A673 (cell line): ENCODE results near the gene TM4SF1. TPM values are rescaled to one million over a fixed set of nuclear protein-coding genes. Genes with fewer than 3 reads are reported as not detected.

Source experiments
- Bru-seq: library from RNA; stranded (reverse); fragments of 400-500 nt; gene quantifications from one replicate; lab custom pipeline; 2021; lab: Mats Ljungman, UMichigan
- BruChase-seq, 2 experiments: library from RNA; stranded (reverse); fragments of 400-500 nt; gene quantifications; one replicate each; lab custom pipeline; 2021; lab: Mats Ljungman, UMichigan
- BruUV-seq: library from RNA; stranded (reverse); fragments of 400-500 nt; replicated peaks from 2 replicates; lab custom pipeline; 2021; lab: Mats Ljungman, UMichigan
- CTCF ChIA-PET: fragments of 300-600 bp; sonication (Branson Sonifier 250); formaldehyde crosslinking; loops from one replicate; lab custom pipeline; 2022; ENCODE audit warnings: antibody characterized with exemption; lab: Charles Lee
- POLR2A ChIA-PET: fragments of 300-600 bp; sonication (Branson Sonifier 250); formaldehyde crosslinking; loops from one replicate; lab custom pipeline; 2022; ENCODE audit warnings: antibody characterized with exemption; ENCODE audit not compliant: low non-redundant PET; lab: Charles Lee
- DNase-seq: peaks from one replicate; pipeline ENCODE4 v3.0.0-alpha.2; 2015; ENCODE audit warnings: low spot score
- H3K27ac ChIP-seq: fragments of 200-600 bp; sonication (generic); 2 replicates; pipeline ENCODE4 v1.5.1; 2016; ENCODE audit warnings: mixed run types, low read depth, mild to moderate bottlenecking, mixed read lengths, antibody characterized with exemption, low read length; ENCODE audit not compliant: poor library complexity, severe bottlenecking
- H3K27me3 ChIP-seq: fragments of 200-600 bp; sonication (generic); replicated peaks from 2 replicates; pipeline ENCODE4 v1.6.1; 2017; ENCODE audit warnings: mixed run types, low read depth, mild to moderate bottlenecking, mixed read lengths, antibody characterized with exemption, low read length; ENCODE audit not compliant: insufficient read depth, poor library complexity
- H3K36me3 ChIP-seq: fragments of 200-600 bp; sonication (generic); 2 replicates; pipeline ENCODE4 v1.6.1; 2016; ENCODE audit warnings: mixed run types, mild to moderate bottlenecking, mixed read lengths, antibody characterized with exemption, low read length; ENCODE audit not compliant: insufficient read depth, poor library complexity, severe bottlenecking
- H3K4me1 ChIP-seq: fragments of 200-600 bp; sonication (generic); 2 replicates; pipeline ENCODE4 v1.6.1; 2017; ENCODE audit warnings: mixed run types, mild to moderate bottlenecking, mixed read lengths, antibody characterized with exemption, low read length; ENCODE audit not compliant: insufficient read depth, poor library complexity, severe bottlenecking
- H3K4me3 ChIP-seq: fragments of 200-600 bp; sonication (generic); 2 replicates; pipeline ENCODE4 v1.5.1; 2016; ENCODE audit warnings: low read depth, mixed run types, mild to moderate bottlenecking, mixed read lengths, low read length; ENCODE audit not compliant: poor library complexity, severe bottlenecking
- H3K9me3 ChIP-seq: fragments of 200-600 bp; sonication (generic); 2 replicates; pipeline ENCODE4 v1.6.1; 2016; ENCODE audit warnings: mixed run types, low read depth, mild to moderate bottlenecking, mixed read lengths, antibody characterized with exemption, low read length; ENCODE audit not compliant: poor library complexity, severe bottlenecking
- CTCF ChIP-seq: fragments of 300-800, 200-600 bp; sonication (generic); conservative IDR thresholded peaks from 2 replicates; pipeline ENCODE4 v1.5.1; 2017; ENCODE audit warnings: low read depth, mild to moderate bottlenecking, antibody characterized with exemption, low read length, moderate library complexity, mixed read lengths
- EZH2 ChIP-seq: fragments of 200-600 bp; sonication (generic); IDR thresholded peaks from 2 replicates; pipeline ENCODE4 v1.6.1; 2017; ENCODE audit warnings: borderline replicate concordance, low read depth, mild to moderate bottlenecking, mixed read lengths, antibody characterized with exemption, low read length; ENCODE audit not compliant: poor library complexity, severe bottlenecking
- intact Hi-C: fragments of 100-400 bp; cut with micrococcal nuclease; formaldehyde crosslinking; loops from one replicate; pipeline ENCODE4 v1.10.0; 2022; ENCODE audit not compliant: unreplicated experiment
- long read RNA-seq: library from polyadenylated mRNA; stranded (forward); transcript quantifications from one replicate; pipeline ENCODE4 v2.0.0, GENCODE V29; 2022
- total RNA-seq: library from RNA; stranded (reverse); gene quantifications from 2 replicates; pipeline ENCODE4 v1.2.3, GENCODE V29; 2021

TM4SF1 gene
- total RNA-seq (0.28 TPM in 1 of 2 replicates, not detected in the other), Bru-seq, nascent RNA (not detected), BruChase-seq, experiment 1, labeled RNA remaining after a 2-hour chase (percentile 16 among the genes with signal in this experiment), BruChase-seq, experiment 2, labeled RNA remaining after a 6-hour chase (percentile 15 among the genes with signal in this experiment)
- long read RNA-seq, result 0 reads

GRCh38 chr3:149377408-149378364 is at the start of gene TM4SF1:
TSS of gene TM4SF1 (minus strand) at chr3:149377649. CDS start at chr3:149377547, 102 bp downstream.
- TF ChIP-seq CTCF (no peak), EZH2 (no peak)
- Histone ChIP-seq H3K27me3 (no peaks in the 10 kb centered on the region), H3K9me3 (no peaks in the 10 kb centered on the region), H3K4me1 (no peaks in the 10 kb centered on the region), H3K4me3 (no peak within 1 kb of the TSS), H3K27ac (no peak within 1 kb of the TSS), H3K36me3 (no peaks in the 10 kb centered on the region)
- BruUV-seq, result no TSS peak
- no peak for DNase-seq
- POLR2A ChIA-PET, result no interaction called here
- intact Hi-C loops, result no loop called here
- CTCF ChIA-PET, result no interaction called here

- Histone ChIP-seq H3K27ac (no peak overlapping the region), H3K36me3 (no peaks in the 10 kb centered on the region), H3K4me1 (no peaks in the 10 kb centered on the region), H3K4me3 (no peak overlapping the region), H3K27me3 (no peaks in the 10 kb centered on the region), H3K9me3 (no peaks in the 10 kb centered on the region)
- BruUV-seq, result no TSS peak
- CTCF ChIA-PET, result no interaction called here
- POLR2A ChIA-PET, result interaction anchor here (0.7 kb wide), 1 partner anchor 9 kb away, joined by 4 read pairs; no protein-coding TSS in a partner anchor
- intact Hi-C loops, result no loop called here
- no peak for DNase-seq
- no peak for TF ChIP-seq CTCF
- TF ChIP-seq EZH2, result no peak
Observed at GRCh38 chr3:149426325-149426724, 48.9 kb upstream of the TM4SF1 start.

- H3K9me3 ChIP-seq, result no peaks in the 10 kb centered on the region
- no peak overlapping the region for H3K4me3 ChIP-seq
- H3K27ac ChIP-seq, result no peak overlapping the region
- H3K4me1 ChIP-seq, result no peaks in the 10 kb centered on the region
- no TSS peak for BruUV-seq
- no peaks in the 10 kb centered on the region for H3K27me3 ChIP-seq
- ChIA-PET POLR2A (no interaction called here), CTCF (no interaction called here)
- H3K36me3 ChIP-seq, result no peaks in the 10 kb centered on the region
- intact Hi-C loops, result no loop called here
- no peak for TF ChIP-seq CTCF
- TF ChIP-seq EZH2, result no peak
- DNase-seq, result no peak
Observed at GRCh38 chr3:149424918-149425317, 47.5 kb upstream of the TM4SF1 start.
